ENCODE results near the gene GALNT9.

DNA sequence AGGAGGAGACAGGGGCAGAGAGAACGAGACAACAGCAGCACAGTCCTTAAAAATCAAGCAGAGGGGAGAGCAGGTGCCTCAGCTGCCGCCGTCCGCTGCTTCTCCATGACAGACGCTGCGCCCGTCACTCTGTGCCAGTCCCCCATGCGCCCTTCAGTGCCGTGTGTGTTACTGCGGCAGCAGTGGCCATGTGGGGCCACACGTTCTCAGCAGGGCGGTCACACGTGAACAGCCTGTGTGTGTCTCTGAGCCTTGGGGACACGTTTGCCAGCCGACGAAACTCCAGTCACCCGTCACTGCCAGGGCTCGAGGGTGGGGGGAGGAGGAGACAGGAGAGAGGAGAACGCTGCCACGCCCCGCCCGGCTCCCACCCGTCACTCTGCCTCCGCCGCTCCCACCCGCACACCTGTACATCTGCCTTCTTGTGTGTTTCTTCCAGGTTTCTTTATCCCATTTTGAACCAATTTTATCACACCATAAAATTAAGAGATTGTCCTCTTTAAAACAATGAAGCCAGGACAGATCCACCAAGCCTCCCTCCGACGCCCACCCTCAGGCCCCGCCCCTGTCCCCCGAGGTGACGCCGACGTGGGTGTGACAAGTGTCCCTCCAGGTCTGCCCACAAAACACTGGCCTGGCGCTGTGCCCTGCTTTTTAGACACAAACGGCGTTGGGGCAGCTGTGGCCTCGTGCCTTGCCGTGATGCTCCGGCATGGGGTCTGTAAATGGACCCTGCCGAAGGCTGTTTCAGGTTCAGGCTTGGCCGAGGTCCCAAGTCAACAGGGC, 58.2 kb downstream of the GALNT9 start:
- TF ChIP-seq, protein P1, sequence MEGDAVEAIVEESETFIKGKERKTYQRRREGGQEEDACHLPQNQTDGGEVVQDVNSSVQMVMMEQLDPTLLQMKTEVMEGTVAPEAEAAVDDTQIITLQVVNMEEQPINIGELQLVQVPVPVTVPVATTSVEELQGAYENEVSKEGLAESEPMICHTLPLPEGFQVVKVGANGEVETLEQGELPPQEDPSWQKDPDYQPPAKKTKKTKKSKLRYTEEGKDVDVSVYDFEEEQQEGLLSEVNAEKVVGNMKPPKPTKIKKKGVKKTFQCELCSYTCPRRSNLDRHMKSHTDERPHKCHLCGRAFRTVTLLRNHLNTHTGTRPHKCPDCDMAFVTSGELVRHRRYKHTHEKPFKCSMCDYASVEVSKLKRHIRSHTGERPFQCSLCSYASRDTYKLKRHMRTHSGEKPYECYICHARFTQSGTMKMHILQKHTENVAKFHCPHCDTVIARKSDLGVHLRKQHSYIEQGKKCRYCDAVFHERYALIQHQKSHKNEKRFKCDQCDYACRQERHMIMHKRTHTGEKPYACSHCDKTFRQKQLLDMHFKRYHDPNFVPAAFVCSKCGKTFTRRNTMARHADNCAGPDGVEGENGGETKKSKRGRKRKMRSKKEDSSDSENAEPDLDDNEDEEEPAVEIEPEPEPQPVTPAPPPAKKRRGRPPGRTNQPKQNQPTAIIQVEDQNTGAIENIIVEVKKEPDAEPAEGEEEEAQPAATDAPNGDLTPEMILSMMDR (IDR thresholded peaks at IDR 0.05), result no peak
- TF ChIP-seq POLR2A (IDR thresholded peaks at IDR 0.05) (no peak), EP300 (IDR thresholded peaks at IDR 0.05) (no peak)

Measured in ovary (tissue), 3 donors.